Measurements from ENCODE around the gene MBIP. TPM values are rescaled to one million over a fixed set of nuclear protein-coding genes. Genes with fewer than 3 reads are reported as not detected.
"Not testable (repeated sequence)": the region's sequence is repeated elsewhere in the genome, so short reads cannot be mapped to it uniquely, and the experiment has no call there.

Gene MBIP, protein sequence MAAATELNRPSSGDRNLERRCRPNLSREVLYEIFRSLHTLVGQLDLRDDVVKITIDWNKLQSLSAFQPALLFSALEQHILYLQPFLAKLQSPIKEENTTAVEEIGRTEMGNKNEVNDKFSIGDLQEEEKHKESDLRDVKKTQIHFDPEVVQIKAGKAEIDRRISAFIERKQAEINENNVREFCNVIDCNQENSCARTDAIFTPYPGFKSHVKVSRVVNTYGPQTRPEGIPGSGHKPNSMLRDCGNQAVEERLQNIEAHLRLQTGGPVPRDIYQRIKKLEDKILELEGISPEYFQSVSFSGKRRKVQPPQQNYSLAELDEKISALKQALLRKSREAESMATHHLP
- total RNA-seq = 10 to 100 TPM; 17.8 to 19.3 TPM
- long read RNA-seq, donor 1, transcript MBIP-203 (9 exons, 1,648 nt) = major isoform, 6 of 8 reads
- long read RNA-seq, donor 1, partial matches to known transcripts = 0 of 8 reads
- long read RNA-seq, donor 1, other reads (novel, unspliced or antisense) = 2 of 8 reads
- long read RNA-seq, donor 2, transcript MBIP-201 (9 exons, 1,586 nt) = minor isoform, 6 of 47 reads
- long read RNA-seq, donor 2, transcript MBIP-203 (9 exons, 1,648 nt) = major isoform, 34 of 47 reads
- long read RNA-seq, donor 2, partial matches to known transcripts = 0 of 47 reads
- long read RNA-seq, donor 2, other reads (novel, unspliced or antisense) = 5 of 47 reads

DNA sequence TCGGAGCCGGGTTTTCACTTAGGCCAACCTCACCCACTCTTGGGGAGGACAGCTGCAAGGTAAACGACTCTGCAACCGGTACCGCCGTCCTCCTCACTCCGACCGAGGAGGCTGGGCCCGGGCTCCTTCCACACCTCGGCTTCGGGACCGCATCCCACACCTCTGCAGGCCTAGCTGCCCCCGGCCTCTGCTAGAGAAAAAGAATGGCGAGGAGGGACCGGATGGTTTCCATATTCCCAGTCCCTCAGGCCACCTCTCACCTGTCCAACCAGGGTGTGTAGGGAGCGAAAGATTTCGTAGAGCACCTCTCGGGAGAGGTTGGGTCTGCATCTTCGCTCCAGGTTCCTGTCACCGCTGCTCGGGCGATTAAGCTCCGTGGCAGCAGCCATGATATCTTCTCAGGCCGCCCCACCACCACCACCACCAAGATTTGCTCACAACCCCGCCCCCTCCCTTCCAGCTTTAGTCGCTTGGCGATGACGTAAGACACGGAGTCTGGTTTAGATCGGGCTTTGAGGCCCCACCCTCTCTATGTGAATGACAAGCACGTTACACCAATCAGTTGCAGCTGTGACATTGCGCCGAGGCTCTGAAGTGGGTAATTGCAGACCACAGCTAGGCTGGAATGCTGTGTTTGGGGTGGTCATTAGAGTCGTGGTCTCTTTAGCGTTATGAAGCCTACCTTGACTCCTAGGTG lies at the start of gene MBIP:
MBIP (minus strand) TSS at position 438 of the 697 bp plus-strand sequence; CDS start at position 389, 49 bp downstream.
- intact Hi-C loops (cut with DNase I) = no loop called here
- peak; percentile 95 for DNase-seq (ENCODE audit: low spot score)

DNA sequence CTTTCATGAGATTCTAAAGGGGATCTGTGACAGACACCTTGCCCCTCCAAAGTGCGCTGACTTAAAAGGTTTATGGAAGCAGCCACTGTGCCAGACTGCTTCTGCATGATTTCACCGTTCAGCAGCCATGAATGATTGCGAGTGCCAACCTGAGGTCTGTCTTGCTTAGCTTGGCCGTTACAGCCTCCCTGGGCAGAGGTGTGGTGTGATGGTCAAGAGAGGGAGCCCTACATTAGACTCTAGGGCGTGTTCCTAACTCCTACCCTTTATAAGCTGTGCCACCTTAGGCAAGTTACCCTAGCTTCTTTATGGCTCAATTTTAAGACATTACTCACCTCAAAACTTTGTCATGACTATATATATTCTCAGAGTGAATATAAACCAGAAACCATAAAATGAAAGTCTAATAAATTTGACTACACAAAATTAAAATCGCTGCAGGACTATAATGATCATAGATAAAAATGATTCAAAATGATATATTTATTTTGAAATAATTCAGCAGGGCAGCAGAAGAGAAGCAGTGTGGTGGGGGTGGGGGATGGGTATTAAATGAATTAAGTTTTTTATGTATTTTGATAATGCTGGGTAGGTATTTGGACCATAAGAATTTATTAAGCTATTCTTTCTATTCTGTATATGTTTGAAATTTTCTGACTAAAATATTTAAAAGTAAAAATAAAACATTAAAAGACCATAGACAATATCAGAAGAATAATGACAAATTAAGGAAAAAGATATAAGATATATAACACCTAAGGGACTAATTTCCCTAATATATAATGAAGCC lies 47.7 kb upstream of the MBIP start:
- intact Hi-C loops (cut with DNase I) = no loop called here

DNA sequence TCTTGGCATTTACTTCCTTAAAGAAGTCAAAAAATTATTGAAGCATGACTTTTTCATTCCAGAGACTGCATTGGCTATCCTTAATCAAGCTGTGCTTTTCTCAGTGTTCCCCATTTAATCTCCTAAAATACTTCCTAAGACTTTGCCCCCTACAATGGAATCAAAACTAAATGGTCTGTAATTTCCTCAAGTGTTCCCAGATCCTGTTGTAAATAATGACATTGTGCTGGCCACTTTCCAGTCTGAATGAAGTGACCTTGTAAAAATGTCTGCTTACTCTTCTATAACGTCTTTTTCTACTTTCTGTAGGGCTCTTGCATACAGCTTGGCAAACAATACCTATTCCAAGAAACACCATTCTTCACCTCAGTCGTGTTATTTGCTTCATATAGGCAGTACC lies 45.3 kb upstream of the MBIP start:
- no peak for DNase-seq (ENCODE audit: low spot score)

More for the DNA sequence above, 47.7 kb upstream of the MBIP start:
- DNase-seq (ENCODE audit: low spot score) = no peak

DNA sequence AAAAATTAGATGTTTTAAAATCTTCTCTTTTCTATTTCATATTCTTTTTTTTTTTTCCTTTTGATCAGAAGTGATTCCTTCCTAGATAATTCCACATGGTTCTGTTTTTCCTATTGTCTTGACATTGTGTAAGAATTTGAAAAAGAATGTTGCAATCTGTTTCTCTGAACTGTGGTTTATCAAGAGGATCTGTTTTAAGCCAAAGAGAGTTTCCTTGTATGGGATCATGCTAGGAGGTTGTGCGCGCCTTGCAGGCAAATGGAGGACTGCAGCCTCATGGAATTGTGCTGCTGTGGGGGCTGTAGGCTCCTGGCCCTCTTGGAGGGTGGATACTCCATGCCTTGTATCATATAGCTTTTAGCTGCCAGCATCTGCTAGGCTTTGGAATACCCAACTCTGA lies 43.3 kb upstream of the MBIP start:
- intact Hi-C loops (cut with DNase I) = no loop called here
- DNase-seq (ENCODE audit: low spot score) = no peak

More for the DNA sequence above, 45.3 kb upstream of the MBIP start:
- intact Hi-C loops (cut with DNase I) = no loop called here

DNA sequence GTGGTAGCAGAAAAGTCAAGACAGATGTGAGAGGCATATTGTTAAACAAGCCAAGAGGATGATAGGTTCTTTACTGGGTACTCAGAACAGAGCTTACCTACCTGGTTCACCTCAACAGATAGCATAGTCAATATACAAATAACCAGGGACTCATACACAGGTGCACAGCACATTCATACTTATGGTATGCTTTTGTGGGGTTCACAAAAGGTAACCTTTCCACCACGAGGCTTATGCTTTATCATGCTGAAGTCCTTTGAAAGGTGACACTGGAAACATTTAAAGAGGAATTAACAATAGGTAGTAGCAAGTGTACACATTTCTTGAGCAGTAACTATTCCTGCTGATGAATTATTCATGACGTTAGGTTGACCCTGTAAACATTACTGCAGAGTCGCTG lies 42.2 kb upstream of the MBIP start:
- intact Hi-C loops (cut with DNase I) = no loop called here

DNA sequence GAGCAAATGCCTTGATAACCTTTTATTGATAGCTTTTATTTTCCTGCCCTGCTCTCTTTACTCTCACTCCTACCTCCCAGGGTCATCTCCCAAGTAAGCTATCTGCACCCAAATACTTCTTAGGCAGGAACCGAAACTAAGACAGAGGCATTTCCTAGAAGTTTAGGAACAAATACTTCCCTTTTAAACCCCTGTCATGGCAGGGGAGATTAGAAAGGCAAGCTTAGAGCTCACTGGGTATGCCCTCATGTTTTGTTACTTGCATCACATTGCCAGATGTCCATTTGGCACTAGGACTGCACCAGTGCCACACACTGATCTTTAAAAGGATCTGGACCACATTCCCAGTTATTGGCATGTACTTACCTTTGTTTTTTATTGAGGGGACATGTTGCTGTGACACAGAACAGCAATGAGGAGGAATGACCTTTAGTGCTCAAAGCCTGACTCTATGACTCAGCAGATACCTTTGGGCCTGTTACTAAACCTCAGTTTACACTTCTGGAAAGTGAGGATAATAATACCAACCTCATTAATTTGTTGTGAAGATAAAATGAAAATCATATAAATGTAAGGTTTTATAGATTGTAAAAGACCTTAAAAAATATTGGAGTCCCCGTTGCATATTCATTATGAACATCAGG lies 40.9 kb upstream of the MBIP start:
- intact Hi-C loops (cut with DNase I) = no loop called here
- DNase-seq (ENCODE audit: low spot score) = no peak

More for the DNA sequence above, 42.2 kb upstream of the MBIP start:
- DNase-seq (ENCODE audit: low spot score) = no peak

DNA sequence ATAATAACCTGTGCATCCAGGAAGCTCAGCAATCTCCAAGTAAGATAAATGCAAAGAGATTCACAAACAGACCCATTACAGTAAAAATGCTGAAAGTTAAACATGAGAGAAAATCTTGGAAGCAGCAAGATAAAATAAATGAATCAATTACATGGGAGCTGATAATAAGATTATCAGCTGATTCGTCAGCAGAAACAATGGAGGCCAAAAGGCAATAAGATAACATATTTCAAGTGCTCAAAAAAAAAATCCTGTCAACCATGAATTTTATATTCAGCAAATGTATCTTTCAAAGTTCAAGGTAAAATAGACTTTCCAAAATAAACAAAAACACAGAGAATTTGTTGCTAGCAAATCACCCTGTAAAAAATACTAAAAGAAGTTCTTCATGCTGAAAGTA lies 36.4 kb upstream of the MBIP start:
- intact Hi-C loops (cut with DNase I) = no loop called here
- no peak for DNase-seq (ENCODE audit: low spot score)

DNA sequence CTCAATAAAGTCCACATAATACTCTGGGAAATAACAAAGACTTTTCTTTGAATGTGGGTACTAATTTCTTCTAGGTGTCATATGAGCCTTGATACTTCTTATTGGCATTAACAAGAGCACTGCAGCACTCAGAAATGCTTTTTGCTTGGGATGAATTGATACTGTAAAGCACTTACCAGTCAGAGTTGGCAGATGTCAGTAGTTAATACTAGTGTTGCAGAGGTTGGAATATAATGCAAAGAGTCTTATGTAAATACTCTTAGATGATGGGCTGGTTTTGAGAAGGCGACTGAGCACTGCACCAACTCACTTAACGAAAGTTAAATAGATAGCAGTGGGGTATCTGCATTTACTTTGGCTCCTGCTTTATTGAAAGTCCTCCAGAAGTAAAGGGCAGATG lies 25.6 kb upstream of the MBIP start:
- no peak for DNase-seq (ENCODE audit: low spot score)
- intact Hi-C loops (cut with DNase I) = no loop called here

DNA sequence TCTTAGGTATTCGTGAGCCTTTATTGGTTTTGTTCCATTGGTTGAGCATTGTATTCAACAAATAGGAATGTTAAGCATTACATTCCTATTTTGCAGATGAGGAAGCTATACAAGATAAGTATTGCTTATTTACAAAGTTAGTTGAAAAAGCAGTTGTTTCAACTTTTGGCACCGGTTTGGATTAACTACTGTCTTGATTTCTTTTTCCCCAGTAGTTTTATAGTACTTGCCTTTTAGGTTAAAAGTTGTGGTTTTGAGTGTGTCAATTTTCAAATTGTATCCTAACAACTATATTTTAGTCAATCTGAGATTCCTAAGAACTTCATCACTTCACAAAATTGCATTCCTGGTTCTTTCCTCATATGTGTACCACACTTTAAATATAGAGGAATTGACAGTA lies 23.8 kb upstream of the MBIP start:
- no peak for DNase-seq (ENCODE audit: low spot score)
- intact Hi-C loops (cut with DNase I) = no loop called here

DNA sequence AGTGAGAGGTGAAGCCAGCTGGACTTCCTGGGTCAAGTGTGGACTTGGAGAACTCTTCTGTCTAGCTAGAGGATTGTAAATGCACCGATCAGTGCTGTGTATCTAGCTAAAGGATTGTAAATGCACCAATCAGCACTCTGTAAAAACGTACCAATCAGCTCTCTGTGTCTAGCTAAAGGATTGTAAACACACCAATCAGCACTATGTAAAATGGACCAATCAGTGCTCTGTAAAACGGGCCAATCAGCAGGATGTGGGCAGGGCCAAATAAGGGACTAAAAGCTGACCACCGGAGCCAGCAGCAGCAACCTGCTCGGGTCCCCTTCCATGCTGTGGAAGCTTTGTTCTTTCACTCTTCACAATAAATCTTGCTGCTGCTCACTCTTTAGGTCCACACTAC lies 21.4 kb upstream of the MBIP start:
- intact Hi-C loops (cut with DNase I); DNase-seq (ENCODE audit: low spot score): not testable (repeated sequence)

DNA sequence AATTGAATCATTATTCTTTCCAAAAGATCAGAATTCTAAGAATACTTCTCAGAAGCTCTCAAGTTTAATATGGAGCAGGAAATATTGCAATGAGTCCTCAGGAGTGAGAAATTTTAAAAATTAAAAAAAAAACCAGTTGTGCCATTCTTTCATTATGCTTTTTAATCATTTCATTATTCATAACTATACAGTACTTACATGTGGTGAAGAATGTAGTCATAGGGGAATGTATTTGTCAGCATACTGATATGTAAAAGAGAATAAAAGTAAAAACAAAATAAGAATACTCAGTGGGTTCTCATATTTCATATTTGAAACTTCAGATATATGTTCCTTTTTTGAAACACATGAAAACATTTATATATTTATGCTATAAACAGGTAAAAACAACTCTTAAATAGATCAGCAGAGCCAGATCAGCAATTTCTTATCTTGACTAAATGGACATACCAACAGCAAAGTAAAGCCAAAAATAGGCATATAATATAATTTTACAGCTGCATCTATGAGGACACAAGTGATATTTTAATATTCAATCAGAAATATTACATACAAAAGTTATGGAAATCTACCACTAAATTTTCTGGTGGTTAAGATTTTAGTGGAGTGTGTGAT lies 19.9 kb upstream of the MBIP start:
- no peak for DNase-seq (ENCODE audit: low spot score)
- intact Hi-C loops (cut with DNase I) = no loop called here

DNA sequence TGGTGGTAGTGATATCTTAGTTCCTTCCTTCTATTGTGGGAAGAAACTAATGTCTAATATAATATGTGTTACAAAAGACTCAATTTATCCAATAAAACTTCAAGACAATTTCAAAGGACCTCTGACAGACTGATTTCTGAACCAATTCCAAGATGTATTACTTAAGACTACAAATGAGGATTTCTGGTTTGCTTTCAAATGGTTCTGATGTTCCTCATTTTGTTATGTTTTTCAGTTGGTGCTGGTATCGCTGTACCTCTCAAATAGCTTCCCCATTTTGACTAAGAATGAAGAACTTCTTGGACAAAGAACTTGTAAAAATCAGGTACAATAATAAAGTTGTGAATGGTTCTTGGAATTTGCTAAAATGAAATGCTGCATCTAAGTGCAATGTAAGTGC lies 19.4 kb upstream of the MBIP start:
- intact Hi-C loops (cut with DNase I) = no loop called here
- no peak for DNase-seq (ENCODE audit: low spot score)

DNA sequence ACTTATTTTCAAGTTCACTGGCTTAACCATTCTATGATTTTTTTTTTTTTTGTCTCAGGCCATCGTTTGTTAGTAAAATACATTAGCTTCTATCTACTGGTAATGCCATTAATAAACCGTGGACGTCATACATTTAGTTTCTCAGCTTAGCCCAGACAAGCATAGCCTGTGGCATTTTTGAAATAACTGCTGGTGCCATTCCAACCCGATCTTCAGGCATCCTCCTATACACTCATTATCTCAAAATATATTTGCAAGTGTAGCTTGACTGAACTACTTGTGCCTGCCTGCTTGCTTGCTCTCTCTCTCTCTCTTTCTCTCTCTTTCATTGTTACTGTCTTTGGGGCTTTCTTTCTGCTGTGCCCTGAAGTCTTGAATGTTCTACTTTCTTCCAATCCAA lies 12.7 kb upstream of the MBIP start:
- intact Hi-C loops (cut with DNase I) = no loop called here
- no peak for DNase-seq (ENCODE audit: low spot score)

DNA sequence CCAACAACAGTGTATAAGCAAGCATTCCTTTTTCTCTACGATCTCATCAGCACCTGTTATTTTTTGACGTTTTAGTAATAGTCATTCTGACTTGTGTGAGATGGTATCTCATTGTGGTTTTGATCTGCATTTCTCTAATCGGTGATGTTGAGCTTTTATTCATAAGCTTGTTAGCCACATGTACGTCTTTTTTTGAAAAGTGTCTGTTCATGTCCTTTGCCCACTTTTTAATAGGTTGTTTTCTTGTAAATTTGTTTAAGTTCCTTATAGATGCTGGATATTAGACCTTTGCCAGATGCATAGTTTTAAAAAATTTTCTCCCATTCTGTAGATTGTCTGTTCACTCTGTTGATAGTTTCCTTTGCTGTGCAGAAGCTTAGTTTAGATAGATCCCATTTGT lies 7.1 kb upstream of the MBIP start:
- DNase-seq (ENCODE audit: low spot score); intact Hi-C loops (cut with DNase I): not testable (repeated sequence)

DNA sequence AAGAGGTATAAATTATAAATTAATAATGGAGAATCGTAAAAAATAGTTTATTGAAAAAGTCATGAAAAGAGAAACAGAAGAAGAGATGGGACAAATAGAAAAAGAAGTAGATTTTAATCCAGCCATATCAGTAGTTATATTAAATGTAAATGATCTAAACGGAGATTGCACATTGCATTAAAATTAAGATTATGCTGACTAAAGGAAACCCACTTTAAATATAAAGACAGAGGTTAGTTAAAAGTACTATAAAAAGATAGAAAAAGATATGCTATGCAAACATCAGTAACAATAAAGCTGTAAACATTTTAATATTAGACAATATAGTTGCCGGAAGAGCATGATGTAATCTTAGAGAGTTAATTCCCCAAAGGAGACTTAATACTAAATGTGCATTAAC lies 5.4 kb upstream of the MBIP start:
- intact Hi-C loops (cut with DNase I) = no loop called here

DNA sequence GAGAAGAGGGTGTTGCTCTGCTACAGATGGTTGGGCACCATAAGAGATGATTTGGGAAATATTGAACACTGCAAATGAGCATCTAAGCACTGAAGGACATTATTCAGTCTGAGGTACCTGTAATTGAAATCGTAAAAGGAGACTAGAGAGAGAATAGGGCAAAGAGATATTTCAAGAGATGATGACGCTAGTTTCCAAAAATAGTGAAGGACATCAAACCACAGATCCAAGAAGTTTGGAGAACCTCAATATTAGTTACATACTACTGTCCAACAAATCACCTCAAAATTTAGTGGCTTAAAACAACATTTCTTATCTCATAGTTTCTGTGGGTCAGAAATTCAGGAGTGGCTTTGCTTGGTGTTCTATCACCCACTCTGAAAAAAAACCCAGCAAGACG lies 4.5 kb upstream of the MBIP start:
- intact Hi-C loops (cut with DNase I) = no loop called here
- no peak for DNase-seq (ENCODE audit: low spot score)

More for the DNA sequence above, 5.4 kb upstream of the MBIP start:
- no peak for DNase-seq (ENCODE audit: low spot score)

DNA sequence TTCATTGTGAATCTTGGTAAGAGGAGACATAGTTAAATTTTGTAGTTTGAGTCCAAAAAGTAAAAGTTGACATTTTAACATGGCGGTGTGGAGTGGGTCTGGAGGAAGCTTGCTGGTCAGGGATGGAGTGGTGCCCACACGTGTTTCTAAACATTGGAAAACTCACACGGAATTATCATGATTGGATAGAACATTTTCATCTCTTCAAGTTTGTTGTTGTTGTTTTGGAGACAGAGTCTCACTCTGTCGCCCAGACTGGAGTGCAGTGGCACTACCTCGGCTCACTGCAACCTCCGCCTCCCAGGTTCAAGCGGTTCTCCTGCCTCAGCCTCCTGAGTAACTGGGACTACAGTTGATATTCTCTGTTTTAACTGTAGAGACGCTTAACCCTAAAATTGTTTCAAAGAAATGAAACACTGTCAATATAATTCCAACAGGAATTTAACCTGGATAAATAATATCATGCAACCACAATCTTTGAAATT lies 502 bp upstream of the MBIP start:
- DNase-seq (ENCODE audit: low spot score) = no peak
- intact Hi-C loops (cut with DNase I) = no loop called here

DNA sequence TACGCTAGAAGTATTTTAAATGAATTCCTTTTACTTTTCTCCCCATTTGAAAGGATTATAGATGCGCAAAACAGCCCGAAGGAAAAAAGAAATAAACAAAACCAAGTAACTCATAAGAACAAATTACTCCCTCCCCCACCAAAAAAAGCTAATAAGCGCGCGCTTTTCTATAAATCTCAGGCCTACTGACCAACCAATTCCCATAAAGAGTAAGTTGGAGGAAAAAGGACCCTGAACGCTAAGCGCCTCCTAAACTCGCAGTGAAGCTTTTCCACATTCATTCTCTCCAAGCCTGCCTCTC lies 588 bp downstream of the MBIP start:
- intact Hi-C loops (cut with DNase I) = no loop called here
- DNase-seq (ENCODE audit: low spot score) = no peak

DNA sequence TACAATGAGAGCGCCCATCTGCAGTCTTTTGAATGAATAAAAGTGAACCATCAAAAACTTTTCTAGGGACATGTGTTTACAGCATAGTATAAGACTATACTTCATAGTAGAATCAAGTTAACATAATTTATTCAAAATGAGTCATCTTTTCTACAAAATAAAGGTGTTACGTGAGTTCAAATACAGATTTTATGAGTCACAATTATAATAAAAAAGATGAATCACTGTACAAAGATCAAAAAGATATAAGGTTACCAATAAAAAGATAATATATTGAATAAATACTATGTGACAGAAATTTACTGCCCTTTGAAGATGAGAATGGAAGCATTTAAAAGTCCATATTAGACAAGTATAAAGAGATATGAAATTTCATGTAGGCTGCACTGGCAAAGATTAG lies 2.8 kb downstream of the MBIP start:
- DNase-seq (ENCODE audit: low spot score) = no peak
- intact Hi-C loops (cut with DNase I) = no loop called here
